Astrocyte (in vitro differentiated cells and primary cell): Measurements from ENCODE around the gene KSR2. TPM values are rescaled to one million over a fixed set of nuclear protein-coding genes. Genes with fewer than 3 reads are reported as not detected.

Source experiments
- DNase-seq: peaks from one replicate; pipeline ENCODE4 v3.0.0-alpha.2; 2010; ENCODE audit warnings: low read depth
- FAIRE-seq: peaks from 2 replicates; lab custom pipeline; 2011; peaks lifted over from hg19 to GRCh38; lab: Jason Lieb, UNC
- H2AFZ ChIP-seq: 2 replicates; pipeline ENCODE4 v1.6.0; 2012; ENCODE audit warnings: low read depth, low read length, inconsistent platforms
- H3K27ac ChIP-seq: 2 replicates; pipeline ENCODE4 v1.5.1; 2011; ENCODE audit warnings: low read depth, low read length, inconsistent platforms
- H3K27me3 ChIP-seq: 2 replicates; pipeline ENCODE4 v1.6.0; 2011; ENCODE audit warnings: low read length, inconsistent platforms; ENCODE audit not compliant: insufficient read depth
- H3K36me3 ChIP-seq: 2 replicates; pipeline ENCODE4 v1.5.1; 2011; ENCODE audit warnings: low read length, inconsistent platforms; ENCODE audit not compliant: insufficient read depth
- H3K4me1 ChIP-seq: 2 replicates; pipeline ENCODE4 v1.5.1; 2011; ENCODE audit warnings: low read length, inconsistent platforms; ENCODE audit not compliant: insufficient read depth
- H3K4me2 ChIP-seq: 2 replicates; pipeline ENCODE4 v1.6.0; 2012; ENCODE audit warnings: low read length, inconsistent platforms
- H3K4me3 ChIP-seq: 2 replicates; pipeline ENCODE4 v1.5.1; 2011; ENCODE audit warnings: low read depth, mild to moderate bottlenecking, low read length, inconsistent platforms; ENCODE audit not compliant: insufficient read depth
- H3K79me2 ChIP-seq: 2 replicates; pipeline ENCODE4 v1.6.0; 2012; ENCODE audit warnings: mild to moderate bottlenecking, low read length, inconsistent platforms; ENCODE audit not compliant: insufficient read depth
- H3K9ac ChIP-seq: 2 replicates; pipeline ENCODE4 v1.6.0; 2012; ENCODE audit warnings: mild to moderate bottlenecking, low read length, inconsistent platforms
- H3K9me3 ChIP-seq: 2 replicates; pipeline ENCODE4 v1.5.1; 2012; ENCODE audit warnings: low read depth, mild to moderate bottlenecking, low read length, inconsistent platforms; ENCODE audit not compliant: insufficient read depth
- H4K20me1 ChIP-seq: 2 replicates; pipeline ENCODE4 v1.6.0; 2012; ENCODE audit warnings: low read length, inconsistent platforms; ENCODE audit not compliant: insufficient read depth
- H3K27ac Mint-ChIP-seq: one replicate; pipeline ENCODE4 v1.8.0; 2021; ENCODE audit warnings: mild to moderate bottlenecking, mixed read lengths; ENCODE audit not compliant: unreplicated experiment
- H3K27me3 Mint-ChIP-seq: one replicate; pipeline ENCODE4 v1.8.0; 2021; ENCODE audit warnings: low read depth, mixed read lengths; ENCODE audit not compliant: unreplicated experiment
- H3K36me3 Mint-ChIP-seq: one replicate; pipeline ENCODE4 v1.8.0; 2021; ENCODE audit warnings: low read depth, mixed read lengths; ENCODE audit not compliant: unreplicated experiment
- H3K4me1 Mint-ChIP-seq: one replicate; pipeline ENCODE4 v1.8.0; 2021; ENCODE audit warnings: low read depth, mixed read lengths; ENCODE audit not compliant: unreplicated experiment
- H3K4me3 Mint-ChIP-seq: one replicate; pipeline ENCODE4 v1.8.0; 2021; ENCODE audit warnings: mild to moderate bottlenecking, moderate library complexity, mixed read lengths; ENCODE audit not compliant: unreplicated experiment
- H3K9me3 Mint-ChIP-seq: one replicate; pipeline ENCODE4 v1.8.0; 2021; ENCODE audit warnings: mild to moderate bottlenecking, mixed read lengths; ENCODE audit not compliant: unreplicated experiment
- EZH2 ChIP-seq: IDR thresholded peaks from 2 replicates; pipeline ENCODE4 v1.6.1; 2012; ENCODE audit warnings: mild to moderate bottlenecking, low read length, inconsistent platforms; ENCODE audit not compliant: insufficient read depth
- total RNA-seq: library from RNA; stranded (reverse); gene quantifications from 2 replicates; pipeline ENCODE4 v1.2.1, GENCODE V29; 2021
- TF ChIP-seq, protein P1 (sequence below): IDR thresholded peaks from 2 replicates; pipeline ENCODE4 v1.5.1; 2011; ENCODE audit warnings: low read depth, mild to moderate bottlenecking, inconsistent platforms, low read length, moderate library complexity; ENCODE audit not compliant: insufficient read depth

KSR2 gene
- total RNA-seq, 1 donor from 2014 or later: 0.98 TPM

DNA sequence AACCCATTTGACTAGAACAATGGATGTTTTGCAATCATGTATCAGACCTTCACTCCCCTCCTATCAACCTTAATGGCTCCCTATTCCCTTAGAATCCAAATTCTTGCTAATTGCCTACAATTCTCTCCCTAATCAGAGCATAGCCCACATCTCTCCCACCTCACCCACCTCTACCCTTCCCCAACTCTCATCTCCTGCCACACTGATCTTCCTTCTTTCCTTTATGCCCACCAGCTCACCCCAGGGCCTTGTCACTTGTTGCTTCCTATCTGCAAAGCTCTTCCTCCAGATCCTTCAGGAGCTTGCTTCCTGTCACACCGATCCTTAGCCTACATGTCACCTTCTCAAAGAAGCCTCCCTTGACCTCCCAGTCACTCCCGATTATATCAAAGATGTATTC is 177.8 kb downstream of the KSR2 start:
- no peak for FAIRE-seq
- TF ChIP-seq, protein P1, sequence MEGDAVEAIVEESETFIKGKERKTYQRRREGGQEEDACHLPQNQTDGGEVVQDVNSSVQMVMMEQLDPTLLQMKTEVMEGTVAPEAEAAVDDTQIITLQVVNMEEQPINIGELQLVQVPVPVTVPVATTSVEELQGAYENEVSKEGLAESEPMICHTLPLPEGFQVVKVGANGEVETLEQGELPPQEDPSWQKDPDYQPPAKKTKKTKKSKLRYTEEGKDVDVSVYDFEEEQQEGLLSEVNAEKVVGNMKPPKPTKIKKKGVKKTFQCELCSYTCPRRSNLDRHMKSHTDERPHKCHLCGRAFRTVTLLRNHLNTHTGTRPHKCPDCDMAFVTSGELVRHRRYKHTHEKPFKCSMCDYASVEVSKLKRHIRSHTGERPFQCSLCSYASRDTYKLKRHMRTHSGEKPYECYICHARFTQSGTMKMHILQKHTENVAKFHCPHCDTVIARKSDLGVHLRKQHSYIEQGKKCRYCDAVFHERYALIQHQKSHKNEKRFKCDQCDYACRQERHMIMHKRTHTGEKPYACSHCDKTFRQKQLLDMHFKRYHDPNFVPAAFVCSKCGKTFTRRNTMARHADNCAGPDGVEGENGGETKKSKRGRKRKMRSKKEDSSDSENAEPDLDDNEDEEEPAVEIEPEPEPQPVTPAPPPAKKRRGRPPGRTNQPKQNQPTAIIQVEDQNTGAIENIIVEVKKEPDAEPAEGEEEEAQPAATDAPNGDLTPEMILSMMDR: no peak
- TF ChIP-seq EZH2: no peak
- H3K9ac ChIP-seq: no peak overlapping the region
- H3K27me3 ChIP-seq: no peaks in the 10 kb centered on the region
- DNase-seq: no peak
- no peaks in the 10 kb centered on the region for H3K36me3 ChIP-seq
- H3K27ac ChIP-seq: no peak overlapping the region
- peaks cover 20% of the 10 kb centered on the region for H3K9me3 ChIP-seq
- H3K36me3 Mint-ChIP-seq: no peaks in the 10 kb centered on the region
- H3K4me3 Mint-ChIP-seq: no peak overlapping the region
- no peaks in the 10 kb centered on the region for H4K20me1 ChIP-seq
- no peak overlapping the region for H3K4me2 ChIP-seq
- H3K9me3 Mint-ChIP-seq: no peaks in the 10 kb centered on the region
- peaks cover 14% of the 10 kb centered on the region for H3K27me3 Mint-ChIP-seq
- H2AFZ ChIP-seq: no peak overlapping the region
- H3K79me2 ChIP-seq: no peaks in the 10 kb centered on the region
- no peaks in the 10 kb centered on the region for H3K4me1 Mint-ChIP-seq
- H3K4me3 ChIP-seq: no peak overlapping the region
- no peak overlapping the region for H3K27ac Mint-ChIP-seq
- H3K4me1 ChIP-seq: no peaks in the 10 kb centered on the region

DNA sequence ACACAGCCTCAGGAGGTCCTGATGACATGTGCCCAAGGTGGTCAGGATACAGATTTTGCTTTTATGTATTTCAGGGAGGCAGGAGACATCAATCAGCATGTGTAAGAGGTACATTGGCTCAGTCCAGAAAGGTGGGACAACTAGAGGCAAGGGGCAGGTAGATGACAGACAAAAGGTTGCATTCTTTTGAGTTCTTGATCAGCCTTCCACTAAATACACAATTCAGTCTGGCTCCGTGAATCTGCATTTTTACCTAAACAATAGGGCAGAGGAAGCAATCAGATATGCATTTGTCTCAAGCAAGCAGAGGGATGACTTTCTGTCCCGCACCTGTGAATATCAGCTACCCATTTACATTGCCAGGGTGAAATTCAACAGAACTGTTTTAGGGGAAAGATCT is 178.6 kb downstream of the KSR2 start:
- DNase-seq (no peak), FAIRE-seq (no peak)
- Histone ChIP-seq H3K4me3 (no peak overlapping the region), H3K27me3 (no peaks in the 10 kb centered on the region), H3K9me3 (peaks cover 20% of the 10 kb centered on the region), H3K27ac (no peak overlapping the region), H3K9ac (no peak overlapping the region), H2AFZ (no peak overlapping the region), H3K4me2 (no peak overlapping the region), H3K36me3 (no peaks in the 10 kb centered on the region), H4K20me1 (no peaks in the 10 kb centered on the region), H3K79me2 (no peaks in the 10 kb centered on the region), H3K4me1 (no peaks in the 10 kb centered on the region)
- TF ChIP-seq, protein P1: no peak
- TF ChIP-seq EZH2: no peak
- Mint-ChIP-seq H3K4me1 (no peaks in the 10 kb centered on the region), H3K27me3 (peaks cover 14% of the 10 kb centered on the region), H3K27ac (no peak overlapping the region), H3K9me3 (no peaks in the 10 kb centered on the region), H3K4me3 (no peak overlapping the region), H3K36me3 (no peaks in the 10 kb centered on the region)

DNA sequence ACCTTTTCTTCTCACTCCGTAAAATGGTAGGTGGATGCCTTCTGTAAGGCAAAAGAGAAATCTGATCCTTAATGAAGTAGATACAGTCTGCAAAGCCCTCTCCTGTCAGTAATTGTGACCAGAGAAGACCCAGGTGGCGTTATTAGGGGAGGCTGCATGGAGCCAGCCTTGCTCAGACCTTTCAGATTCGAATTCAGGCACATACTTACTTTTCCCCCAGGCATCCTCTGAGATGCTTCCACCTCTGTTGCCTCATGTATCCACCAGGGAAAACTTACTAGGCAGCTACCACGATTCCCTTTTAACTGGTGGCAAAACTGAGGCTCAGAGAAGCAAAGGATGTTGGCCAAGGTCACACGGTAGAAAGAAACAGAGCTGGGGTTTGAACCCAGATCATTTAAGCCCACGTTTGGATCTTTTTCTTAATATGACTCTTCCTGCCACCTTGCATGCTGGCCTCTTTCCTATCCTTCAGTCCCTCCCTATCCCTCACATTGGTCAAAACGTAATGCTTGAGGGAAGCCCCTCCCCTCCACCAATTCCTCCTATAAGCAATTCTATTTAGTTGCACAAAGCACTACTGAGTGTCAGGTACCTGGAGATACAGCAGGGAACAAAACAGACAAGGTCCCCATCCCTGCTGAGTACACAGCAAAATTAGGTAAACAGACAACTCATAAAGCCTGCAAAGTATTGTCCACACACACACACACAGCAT is 179.4 kb downstream of the KSR2 start:
- DNase-seq (no peak), FAIRE-seq (no peak)
- Histone ChIP-seq H4K20me1 (no peaks in the 10 kb centered on the region), H3K4me1 (no peaks in the 10 kb centered on the region), H3K4me3 (no peak overlapping the region), H3K79me2 (no peaks in the 10 kb centered on the region), H3K9ac (no peak overlapping the region), H3K9me3 (peaks cover 16% of the 10 kb centered on the region), H3K27me3 (no peaks in the 10 kb centered on the region), H3K4me2 (no peak overlapping the region), H3K27ac (no peak overlapping the region), H2AFZ (no peak overlapping the region), H3K36me3 (no peaks in the 10 kb centered on the region)
- no peak overlapping the region for H3K27ac Mint-ChIP-seq
- H3K4me3 Mint-ChIP-seq: no peak overlapping the region
- TF ChIP-seq, protein P1: no peak
- no peak for TF ChIP-seq EZH2
- H3K36me3 Mint-ChIP-seq: no peaks in the 10 kb centered on the region
- peaks cover 14% of the 10 kb centered on the region for H3K27me3 Mint-ChIP-seq
- no peaks in the 10 kb centered on the region for H3K9me3 Mint-ChIP-seq
- no peaks in the 10 kb centered on the region for H3K4me1 Mint-ChIP-seq
